Measurements from ENCODE around the gene CFAP74. TPM values are rescaled to one million over a fixed set of nuclear protein-coding genes. Genes with fewer than 3 reads are reported as not detected.
A peak's percentile ranks its signal among the peaks of the same experiment; 100 is the strongest.

The CFAP74 gene
- total RNA-seq, 3 donors from 2014 or later (not counting 1 experiment from before 2014, with no cell fraction given) = not detected

- H3K4me1 Mint-ChIP-seq = peaks cover 76 to 80% of the 10 kb centered on the region in 2 donors
- peaks cover 72% of the 10 kb centered on the region for H3K4me1 ChIP-seq (ENCODE audit: control insufficient read depth, insufficient read depth, low read length)
- peak overlapping the region in 1 of 2 donors; percentile 86 for H3K27ac Mint-ChIP-seq
Observed at GRCh38 chr1:1879942-1880341, 123.6 kb downstream of the CFAP74 start.

GRCh38 chr1:1877865-1878436 lies 125.6 kb downstream of the CFAP74 start:
- Histone ChIP-seq H3K4me3 (ENCODE audit: low read length) (no peak overlapping the region), H3K9me3 (ENCODE audit: control insufficient read depth, insufficient read depth, low read length) (no peaks in the 10 kb centered on the region), H3K27ac (ENCODE audit: low read length) (no peak overlapping the region), H3K4me1 (ENCODE audit: control insufficient read depth, insufficient read depth, low read length) (peaks cover 81% of the 10 kb centered on the region), H3K27me3 (ENCODE audit: control insufficient read depth, insufficient read depth, low read length) (no peaks in the 10 kb centered on the region), H3K36me3 (ENCODE audit: control insufficient read depth, insufficient read depth, low read length) (peaks cover 18% of the 10 kb centered on the region)
- H3K27ac Mint-ChIP-seq = peak overlapping the region; percentile 23 to 47
- H3K4me3 Mint-ChIP-seq = no peak overlapping the region
- WGBS (ENCODE audit: insufficient coverage) = 80% methylated on average over 4 of the region's 5 CpGs
- H3K9me3 Mint-ChIP-seq = no peaks in the 10 kb centered on the region
- intact Hi-C loops (cut with micrococcal nuclease) = no loop called here
- H3K27me3 Mint-ChIP-seq (ENCODE audit: low read depth in 2 of 2) = no peaks in the 10 kb centered on the region
- TF ChIP-seq, protein P1, sequence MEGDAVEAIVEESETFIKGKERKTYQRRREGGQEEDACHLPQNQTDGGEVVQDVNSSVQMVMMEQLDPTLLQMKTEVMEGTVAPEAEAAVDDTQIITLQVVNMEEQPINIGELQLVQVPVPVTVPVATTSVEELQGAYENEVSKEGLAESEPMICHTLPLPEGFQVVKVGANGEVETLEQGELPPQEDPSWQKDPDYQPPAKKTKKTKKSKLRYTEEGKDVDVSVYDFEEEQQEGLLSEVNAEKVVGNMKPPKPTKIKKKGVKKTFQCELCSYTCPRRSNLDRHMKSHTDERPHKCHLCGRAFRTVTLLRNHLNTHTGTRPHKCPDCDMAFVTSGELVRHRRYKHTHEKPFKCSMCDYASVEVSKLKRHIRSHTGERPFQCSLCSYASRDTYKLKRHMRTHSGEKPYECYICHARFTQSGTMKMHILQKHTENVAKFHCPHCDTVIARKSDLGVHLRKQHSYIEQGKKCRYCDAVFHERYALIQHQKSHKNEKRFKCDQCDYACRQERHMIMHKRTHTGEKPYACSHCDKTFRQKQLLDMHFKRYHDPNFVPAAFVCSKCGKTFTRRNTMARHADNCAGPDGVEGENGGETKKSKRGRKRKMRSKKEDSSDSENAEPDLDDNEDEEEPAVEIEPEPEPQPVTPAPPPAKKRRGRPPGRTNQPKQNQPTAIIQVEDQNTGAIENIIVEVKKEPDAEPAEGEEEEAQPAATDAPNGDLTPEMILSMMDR (IDR thresholded peaks at IDR 0.05) = no peak
- peaks cover 76 to 77% of the 10 kb centered on the region in 2 donors for H3K4me1 Mint-ChIP-seq
- ATAC-seq = no peak
- DNase-seq = no peak
- no peaks in the 10 kb centered on the region for H3K36me3 Mint-ChIP-seq

More at GRCh38 chr1:1879942-1880341, 123.6 kb downstream of the CFAP74 start:
- no peaks in the 10 kb centered on the region for H3K27me3 Mint-ChIP-seq (ENCODE audit: low read depth in 2 of 2)
- no peak for DNase-seq
- H3K4me3 ChIP-seq (ENCODE audit: low read length) = no peak overlapping the region
- peaks cover 12% of the 10 kb centered on the region for H3K36me3 ChIP-seq (ENCODE audit: control insufficient read depth, insufficient read depth, low read length)
- no peaks in the 10 kb centered on the region for H3K9me3 Mint-ChIP-seq
- no peaks in the 10 kb centered on the region for H3K27me3 ChIP-seq (ENCODE audit: control insufficient read depth, insufficient read depth, low read length)
- no peak overlapping the region for H3K27ac ChIP-seq (ENCODE audit: low read length)
- no peaks in the 10 kb centered on the region for H3K36me3 Mint-ChIP-seq
- 92% methylated on average over 5 of the region's 5 CpGs for WGBS (ENCODE audit: insufficient coverage)
- no peak overlapping the region for H3K4me3 Mint-ChIP-seq
- H3K9me3 ChIP-seq (ENCODE audit: control insufficient read depth, insufficient read depth, low read length) = no peaks in the 10 kb centered on the region
- TF ChIP-seq, protein P1 (IDR thresholded peaks at IDR 0.05) = no peak
- intact Hi-C loops (cut with micrococcal nuclease) = loop anchor here (5.0 kb wide), 1 partner anchor 33 kb away; no protein-coding TSS in a partner anchor
- ATAC-seq = no peak

- Mint-ChIP-seq H3K4me1 (peaks cover 77 to 80% of the 10 kb centered on the region in 2 donors), H3K9me3 (no peaks in the 10 kb centered on the region), H3K27ac (peak overlapping the region; percentile 77 to 82), H3K4me3 (peak overlapping the region; percentile 80), H3K36me3 (no peaks in the 10 kb centered on the region), H3K27me3 (ENCODE audit: low read depth in 2 of 2) (no peaks in the 10 kb centered on the region)
- no peak for ATAC-seq
- Histone ChIP-seq H3K4me1 (ENCODE audit: control insufficient read depth, insufficient read depth, low read length) (peaks cover 81% of the 10 kb centered on the region), H3K27me3 (ENCODE audit: control insufficient read depth, insufficient read depth, low read length) (no peaks in the 10 kb centered on the region), H3K9me3 (ENCODE audit: control insufficient read depth, insufficient read depth, low read length) (no peaks in the 10 kb centered on the region), H3K4me3 (ENCODE audit: low read length) (no peak overlapping the region), H3K27ac (ENCODE audit: low read length) (no peak overlapping the region), H3K36me3 (ENCODE audit: control insufficient read depth, insufficient read depth, low read length) (peaks cover 18% of the 10 kb centered on the region)
- intact Hi-C loops (cut with micrococcal nuclease) = no loop called here
- TF ChIP-seq, protein P1 (IDR thresholded peaks at IDR 0.05) = no peak
- 73% methylated on average over 11 of the region's 11 CpGs for WGBS (ENCODE audit: insufficient coverage)
- DNase-seq = no peak
Observed at GRCh38 chr1:1876335-1876930, 127.2 kb downstream of the CFAP74 start.
